Raji (cell line): ENCODE data around the gene NMBR.

ENCODE experiments used
- POLR2A ChIP-seq: IDR thresholded peaks from 2 replicates; pipeline ENCODE4 v1.6.1; 2011; ENCODE audit warnings: low read depth, low read length, control low read depth; ENCODE audit not compliant: insufficient read depth

NMBR gene

GRCh38 chr6:142146828-142147662 lies at the start of gene NMBR, which contains the start of gene VTA1:
NMBR (minus strand) TSS chr6:142147122; CDS start chr6:142088658, 58,464 bp downstream.
VTA1 (plus strand) TSS chr6:142147263; CDS start chr6:142147288, 25 bp downstream.
- TF ChIP-seq POLR2A: peak; percentile 94

GRCh38 chr6:142195862-142196541 lies 49.1 kb upstream of the NMBR start:
- TF ChIP-seq POLR2A: no peak

- no peak for TF ChIP-seq POLR2A
Observed at GRCh38 chr6:142193621-142194020, 46.7 kb upstream of the NMBR start.

- no peak for TF ChIP-seq POLR2A
Observed at GRCh38 chr6:142192343-142192742, 45.4 kb upstream of the NMBR start.

- no peak for TF ChIP-seq POLR2A
Observed at GRCh38 chr6:142189057-142189456, 42.1 kb upstream of the NMBR start.

GRCh38 chr6:142187209-142187608 lies 40.3 kb upstream of the NMBR start:
- TF ChIP-seq POLR2A: no peak

GRCh38 chr6:142185641-142186040 lies 38.7 kb upstream of the NMBR start:
- no peak for TF ChIP-seq POLR2A

- TF ChIP-seq POLR2A: no peak
Observed at GRCh38 chr6:142184307-142184706, 37.4 kb upstream of the NMBR start.

- no peak for TF ChIP-seq POLR2A
Observed at GRCh38 chr6:142183351-142183750, 36.4 kb upstream of the NMBR start.

GRCh38 chr6:142182004-142182403 lies 35.1 kb upstream of the NMBR start:
- no peak for TF ChIP-seq POLR2A

GRCh38 chr6:142178129-142178528 lies 31.2 kb upstream of the NMBR start:
- TF ChIP-seq POLR2A: no peak

- TF ChIP-seq POLR2A: no peak
Observed at GRCh38 chr6:142174703-142175102, 27.8 kb upstream of the NMBR start.

- TF ChIP-seq POLR2A: no peak
Observed at GRCh38 chr6:142173980-142174379, 27.1 kb upstream of the NMBR start.

GRCh38 chr6:142172758-142173157 lies 25.8 kb upstream of the NMBR start:
- TF ChIP-seq POLR2A: no peak

- no peak for TF ChIP-seq POLR2A
Observed at GRCh38 chr6:142171351-142171750, 24.4 kb upstream of the NMBR start.

GRCh38 chr6:142167486-142167885 lies 20.6 kb upstream of the NMBR start:
- no peak for TF ChIP-seq POLR2A
